Endothelial cell of umbilical vein (primary cell): ENCODE measurements around the gene BTBD19. TPM values are rescaled to one million over a fixed set of nuclear protein-coding genes. Genes with fewer than 3 reads are reported as not detected.

Experiments
- Bru-seq: library from RNA; stranded (reverse); fragments of 400-500 nt; gene quantifications from one replicate; lab custom pipeline; 2021; lab: Mats Ljungman, UMichigan
- BruChase-seq, 2 experiments: library from RNA; stranded (reverse); fragments of 400-500 nt; gene quantifications; one replicate each; lab custom pipeline; 2021; lab: Mats Ljungman, UMichigan
- BruUV-seq: library from RNA; stranded (reverse); fragments of 400-500 nt; replicated peaks from 2 replicates; lab custom pipeline; 2021; lab: Mats Ljungman, UMichigan
- CTCF ChIA-PET: fragments of 300-600, 350-600 bp; sonication (Branson Sonifier 250); formaldehyde crosslinking; loops from one replicate; lab custom pipeline; 2021; ENCODE audit warnings: antibody characterized with exemption, inconsistent platforms; lab: Charles Lee
- POLR2A ChIA-PET: fragments of 300-600, 350-600 bp; sonication (Branson Sonifier 250); formaldehyde crosslinking; loops from one replicate; lab custom pipeline; 2021; ENCODE audit warnings: antibody characterized with exemption, inconsistent platforms; lab: Charles Lee
- DNase-seq: peaks from one replicate; pipeline ENCODE4 v3.0.0-alpha.2; 2011; ENCODE audit warnings: low read depth, low spot score
- FAIRE-seq: peaks from 2 replicates; lab custom pipeline; 2011; peaks lifted over from hg19 to GRCh38; lab: Jason Lieb, UNC
- H2AFZ ChIP-seq: 2 replicates; pipeline ENCODE4 v1.6.0; 2012; ENCODE audit warnings: low read depth, low read length, control low read depth, inconsistent platforms
- H3K27ac ChIP-seq: 2 replicates; pipeline ENCODE4 v1.5.1; 2011; ENCODE audit warnings: low read depth, mild to moderate bottlenecking, control low read depth, low read length, moderate library complexity; ENCODE audit not compliant: insufficient read depth
- H3K27me3 ChIP-seq, 2 experiments: 2 replicates each; pipeline versions ENCODE4 v1.6.0 to v1.6.1; 2011; ENCODE audit warnings: low read length in 2 of 2, mixed read lengths in 1 of 2; ENCODE audit not compliant: control insufficient read depth in 2 of 2, insufficient read depth in 2 of 2
- H3K36me3 ChIP-seq, 2 experiments: 2 replicates in 1 of 2; 3 replicates in 1 of 2; pipeline ENCODE4 v1.5.1; 2011; ENCODE audit warnings: low read length in 2 of 2, mild to moderate bottlenecking in 1 of 2, moderate library complexity in 1 of 2; ENCODE audit not compliant: control insufficient read depth in 2 of 2, insufficient read depth in 2 of 2; ENCODE audit errors: extremely low read depth in 1 of 2
- H3K4me1 ChIP-seq: 3 replicates; pipeline ENCODE4 v1.5.1; 2011; ENCODE audit warnings: mild to moderate bottlenecking, low read length; ENCODE audit not compliant: control insufficient read depth, insufficient read depth; ENCODE audit errors: extremely low read depth
- H3K4me2 ChIP-seq: 2 replicates; pipeline ENCODE4 v1.6.1; 2011; ENCODE audit warnings: low read length, control low read depth, mixed read lengths; ENCODE audit not compliant: insufficient read depth
- H3K4me3 ChIP-seq, 3 experiments: fragments of 200-600 bp in 1 of 3; sonication (generic), shearing (Covaris generic) in 1 of 3; replicated peaks in 1 of 3; 2 replicates each; pipeline ENCODE4 v1.5.1; 2011 to 2016; ENCODE audit warnings: control low read depth in 3 of 3, low read length in 3 of 3, mild to moderate bottlenecking in 2 of 3, inconsistent platforms in 1 of 3, low read depth in 1 of 3, moderate library complexity in 1 of 3; ENCODE audit not compliant: insufficient read depth in 1 of 3
- H3K79me2 ChIP-seq: 2 replicates; pipeline ENCODE4 v1.6.0; 2012; ENCODE audit warnings: low read length, inconsistent platforms; ENCODE audit not compliant: control insufficient read depth, insufficient read depth
- H3K9ac ChIP-seq: replicated peaks from 2 replicates; pipeline ENCODE3; 2011; ENCODE audit warnings: low read length, control low read depth; ENCODE audit not compliant: insufficient read depth; ENCODE audit errors: extremely low read depth
- H3K9me1 ChIP-seq: replicated peaks from 3 replicates; pipeline ENCODE4 v1.6.0; 2011; ENCODE audit warnings: mild to moderate bottlenecking, low read length; ENCODE audit not compliant: control insufficient read depth, insufficient read depth; ENCODE audit errors: extremely low read depth
- H3K9me3 ChIP-seq: replicated peaks from 2 replicates; pipeline ENCODE4 v1.5.1; 2012; ENCODE audit warnings: low read length, inconsistent platforms; ENCODE audit not compliant: control insufficient read depth, insufficient read depth
- H4K20me1 ChIP-seq: replicated peaks from 2 replicates; pipeline ENCODE3; 2011; ENCODE audit warnings: mild to moderate bottlenecking, low read length; ENCODE audit not compliant: control insufficient read depth, insufficient read depth; ENCODE audit errors: extremely low read depth
- EZH2 ChIP-seq: IDR thresholded peaks from 2 replicates; pipeline ENCODE4 v1.6.1; 2012; ENCODE audit warnings: borderline replicate concordance, low read depth, mild to moderate bottlenecking, moderate library complexity, low read length, inconsistent platforms; ENCODE audit not compliant: severe bottlenecking
- FOS ChIP-seq: IDR thresholded peaks from 2 replicates; pipeline ENCODE4 v1.6.1; 2011; ENCODE audit warnings: mild to moderate bottlenecking, low read length, moderate library complexity, borderline replicate concordance; ENCODE audit not compliant: insufficient read depth
- GATA2 ChIP-seq: IDR thresholded peaks from 2 replicates; pipeline ENCODE4 v1.7.0; 2011; ENCODE audit warnings: low read depth, mild to moderate bottlenecking, moderate library complexity, mixed read lengths, low read length; ENCODE audit not compliant: insufficient read length, insufficient read depth
- POLR2A ChIP-seq: IDR thresholded peaks from 2 replicates; pipeline ENCODE4 v1.6.1; 2012; ENCODE audit warnings: low read depth, mild to moderate bottlenecking, control low read depth, low read length
- POLR2AphosphoS5 ChIP-seq: IDR thresholded peaks from 2 replicates; pipeline ENCODE4 v1.6.1; 2012; ENCODE audit warnings: low read depth, mild to moderate bottlenecking, control low read depth, low read length, moderate library complexity; ENCODE audit not compliant: insufficient read depth
- dilution Hi-C: fragments of 300-500 bp; cut with MboI; formaldehyde crosslinking; loops from one replicate; pipeline ENCODE4 v1.15.0; 2019; ENCODE audit warnings: low sequenced_read_pairs; ENCODE audit not compliant: extremely low pct_ligation_motif_present
- intact Hi-C: fragments of 100-400 bp; cut with micrococcal nuclease; formaldehyde crosslinking; loops from one replicate; pipeline ENCODE4 v1.10.0; 2022
- long read RNA-seq: library from polyadenylated mRNA; stranded (forward); transcript quantifications from one replicate; pipeline ENCODE4 v2.0.0, GENCODE V29; 2021
- polyA minus RNA-seq, 3 experiments: library from RNA; depleted of rRNA, polyadenylated mRNA; stranded (reverse); fragments of >200 nt; gene quantifications; 1 replicate in 1 of 3; 2 replicates in 2 of 3; pipeline ENCODE4 v1.2.3, GENCODE V29; 2011
- polyA plus RNA-seq, 4 experiments: library from polyadenylated mRNA; depleted of rRNA in 3 of 4; stranded (reverse) in 3 of 4; unstranded in 1 of 4; fragments of >200 nt; gene quantifications; 2 replicates each; pipeline versions ENCODE4 v1.2.1 to v1.2.3, GENCODE V29; 2011 to 2012; ENCODE audit warnings: missing spikeins in 1 of 4
- total RNA-seq: library from RNA; stranded (reverse); gene quantifications from 2 replicates; pipeline ENCODE4 v1.2.3, GENCODE V29; 2021

BTBD19 gene
- total RNA-seq (69.9 and 72.5 TPM in 2 replicates), polyA plus RNA-seq (97.9 and 115 TPM in 2 replicates), polyA minus RNA-seq (50.7 and 56.2 TPM in 2 replicates), Bru-seq, nascent RNA (percentile 84 among the genes with signal in this experiment), BruChase-seq, experiment 1, labeled RNA remaining after a 6-hour chase (percentile 96 among the genes with signal in this experiment), BruChase-seq, experiment 2, labeled RNA remaining after a 2-hour chase (percentile 94 among the genes with signal in this experiment)
- polyA plus RNA-seq (2011; cell fraction: cytosol; rRNA removed), result 24.1 and 36.0 TPM in 2 replicates
- 280 and 331 TPM in 2 replicates for polyA plus RNA-seq (2011; cell fraction: nucleus; rRNA removed)
- 20.8 and 28.6 TPM in 2 replicates for polyA plus RNA-seq (2012)
- not detected for polyA minus RNA-seq (2011; cell fraction: cytosol; rRNA and poly(A)+ RNA removed)
- polyA minus RNA-seq (2011; cell fraction: nucleus; rRNA and poly(A)+ RNA removed), result 88.6 and 106 TPM in 2 replicates
- long read RNA-seq, transcript BTBD19-203 (8 exons, 1,572 nt), result major isoform, 6 of 19 reads
- long read RNA-seq, partial matches to known transcripts, result 0 of 19 reads
- long read RNA-seq, other reads (novel, unspliced or antisense), result 12 of 19 reads

- peak within 1 kb of the TSS; percentile 100 for H3K27ac ChIP-seq
- intact Hi-C loops, result loop anchor here (10.0 kb wide), 1 partner anchor 877 kb away; the partner anchor contains the start of genes GPBP1L1 and TMEM69
- peak within 1 kb of the TSS; percentile 71 for H3K4me2 ChIP-seq
- peaks cover 70% of the 10 kb centered on the region for H3K4me1 ChIP-seq
- POLR2A ChIA-PET, result interaction anchor here (0.6 to 4.3 kb wide), 7 partner anchors 8 to 202 kb away, joined by 3 to 97 read pairs (median 8); partner anchors contain the start of genes PLK3 and RPS8
- H3K79me2 ChIP-seq, result peaks cover 45% of the 10 kb centered on the region
- peaks cover 3 to 28% of the 10 kb centered on the region in 2 experiments for H3K36me3 ChIP-seq
- H3K9ac ChIP-seq, result peak within 1 kb of the TSS; percentile 99
- no peak for TF ChIP-seq GATA2
- TF ChIP-seq EZH2, result no peak
- TF ChIP-seq POLR2AphosphoS5, result peak; percentile 45
- TF ChIP-seq FOS, result no peak
- peak; percentile 70 for TF ChIP-seq POLR2A
- BruUV-seq, result no TSS peak
- dilution Hi-C loops, result no loop called here
- no peak for FAIRE-seq
- DNase-seq, result peak; percentile 88
- no peaks in the 10 kb centered on the region for H4K20me1 ChIP-seq
- no peaks in the 10 kb centered on the region for H3K9me1 ChIP-seq
- CTCF ChIA-PET, result interaction anchor here (0.7 to 3.0 kb wide), 11 partner anchors 9 to 206 kb away, joined by 3 to 50 read pairs (median 6); partner anchors contain the start of genes BEST4, HECTD3, PLK3 and RNU5D-1
- H2AFZ ChIP-seq, result no peak within 1 kb of the TSS
- no peaks in the 10 kb centered on the region for H3K27me3 ChIP-seq
- H3K4me3 ChIP-seq, result peak within 1 kb of the TSS in 2 of 3 experiments; percentile 50 to 60
- H3K9me3 ChIP-seq, result no peaks in the 10 kb centered on the region
Observed at GRCh38 chr1:44808063-44808937, at the start of gene BTBD19. Gene BTBD19, plus strand, starts transcription at chr1:44808523. Its CDS starts 298 bp downstream, at chr1:44808821.
